Loucy (cell line): ENCODE results near the gene TEAD1.
"Not testable (repeated sequence)": the region's sequence is repeated elsewhere in the genome, so short reads cannot be mapped to it uniquely, and the experiment has no call there.

Experiments
- H2AFZ ChIP-seq: fragments of 200-600 bp; sonication (generic); 2 replicates; pipeline ENCODE4 v1.6.0; 2016; ENCODE audit warnings: antibody characterized with exemption, mild to moderate bottlenecking, low read length, moderate library complexity
- H3F3A ChIP-seq: fragments of 200-600 bp; 2 replicates; pipeline ENCODE4 v1.6.0; 2016; ENCODE audit warnings: antibody characterized with exemption, low read depth, mild to moderate bottlenecking
- H3K27me3 ChIP-seq: fragments of 200-600 bp; sonication (generic); 2 replicates; pipeline ENCODE4 v1.6.1; 2014; ENCODE audit warnings: low read length, mild to moderate bottlenecking; ENCODE audit not compliant: insufficient read depth, poor library complexity, severe bottlenecking
- H3K36me3 ChIP-seq: fragments of 200-600 bp; sonication (generic); 2 replicates; pipeline ENCODE4 v1.6.1; 2016; ENCODE audit warnings: low read length; ENCODE audit not compliant: insufficient read depth
- H3K4me1 ChIP-seq: fragments of 200-600 bp; sonication (generic); 2 replicates; pipeline ENCODE4 v1.5.1; 2014; ENCODE audit warnings: low read length, mild to moderate bottlenecking; ENCODE audit not compliant: insufficient read depth, poor library complexity, severe bottlenecking
- H3K4me2 ChIP-seq: fragments of 200-600 bp; sonication (generic); 2 replicates; pipeline ENCODE4 v1.6.0; 2014; ENCODE audit warnings: antibody characterized with exemption, low read length, low read depth, mild to moderate bottlenecking; ENCODE audit not compliant: poor library complexity, severe bottlenecking
- H3K4me3 ChIP-seq: fragments of 200-600 bp; sonication (generic); 2 replicates; pipeline ENCODE4 v1.5.1; 2014; ENCODE audit warnings: low read length, mild to moderate bottlenecking, mixed read lengths; ENCODE audit not compliant: poor library complexity, severe bottlenecking
- H3K79me2 ChIP-seq: fragments of 200-600 bp; sonication (generic); 2 replicates; pipeline ENCODE4 v1.6.1; 2014; ENCODE audit warnings: low read length; ENCODE audit not compliant: insufficient read depth
- H3K9ac ChIP-seq: fragments of 200-600 bp; sonication (generic); 2 replicates; pipeline ENCODE4 v1.6.0; 2014; ENCODE audit warnings: mild to moderate bottlenecking, low read depth, low read length, moderate library complexity; ENCODE audit not compliant: poor library complexity, severe bottlenecking
- H3K9me2 ChIP-seq: fragments of 200-600 bp; sonication (generic); replicated peaks from 2 replicates; pipeline ENCODE4 v1.6.1; 2016; ENCODE audit warnings: low read depth, low read length, mixed read lengths
- H3K9me3 ChIP-seq: fragments of 200-600 bp; sonication (generic); 2 replicates; pipeline ENCODE4 v1.6.1; 2014; ENCODE audit warnings: mild to moderate bottlenecking, antibody characterized with exemption, low read length, low read depth; ENCODE audit not compliant: insufficient read depth
- H4K20me1 ChIP-seq: fragments of 200-600 bp; sonication (generic); 2 replicates; pipeline ENCODE4 v1.6.0; 2014; ENCODE audit warnings: antibody characterized with exemption, low read length, mild to moderate bottlenecking; ENCODE audit not compliant: insufficient read depth, poor library complexity, severe bottlenecking
- EZH2phosphoT487 ChIP-seq: fragments of 200-600 bp; IDR thresholded peaks from 2 replicates; pipeline ENCODE4 v1.6.1; 2018; ENCODE audit warnings: antibody characterized with exemption, mild to moderate bottlenecking, moderate library complexity, borderline replicate concordance
- TF ChIP-seq, protein P1 (sequence below): fragments of 200-600 bp; sonication (generic); conservative IDR thresholded peaks from 2 replicates; pipeline ENCODE4 v1.5.1; 2014; ENCODE audit warnings: mild to moderate bottlenecking, antibody characterized with exemption, low read length

The TEAD1 gene

GRCh38 chr11:12756454-12756806, 82.2 kb downstream of the TEAD1 start:
- Histone ChIP-seq H3K27me3 (no peaks in the 10 kb centered on the region), H3K79me2 (no peaks in the 10 kb centered on the region), H2AFZ (no peak overlapping the region), H3K9me2 (no peaks in the 10 kb centered on the region), H3K4me3 (no peak overlapping the region), H3K4me2 (no peak overlapping the region), H3K36me3 (no peaks in the 10 kb centered on the region), H3F3A (no peaks in the 10 kb centered on the region), H3K9ac (no peak overlapping the region), H3K9me3 (no peaks in the 10 kb centered on the region), H4K20me1 (no peaks in the 10 kb centered on the region), H3K4me1 (no peaks in the 10 kb centered on the region)
- TF ChIP-seq, protein P1, sequence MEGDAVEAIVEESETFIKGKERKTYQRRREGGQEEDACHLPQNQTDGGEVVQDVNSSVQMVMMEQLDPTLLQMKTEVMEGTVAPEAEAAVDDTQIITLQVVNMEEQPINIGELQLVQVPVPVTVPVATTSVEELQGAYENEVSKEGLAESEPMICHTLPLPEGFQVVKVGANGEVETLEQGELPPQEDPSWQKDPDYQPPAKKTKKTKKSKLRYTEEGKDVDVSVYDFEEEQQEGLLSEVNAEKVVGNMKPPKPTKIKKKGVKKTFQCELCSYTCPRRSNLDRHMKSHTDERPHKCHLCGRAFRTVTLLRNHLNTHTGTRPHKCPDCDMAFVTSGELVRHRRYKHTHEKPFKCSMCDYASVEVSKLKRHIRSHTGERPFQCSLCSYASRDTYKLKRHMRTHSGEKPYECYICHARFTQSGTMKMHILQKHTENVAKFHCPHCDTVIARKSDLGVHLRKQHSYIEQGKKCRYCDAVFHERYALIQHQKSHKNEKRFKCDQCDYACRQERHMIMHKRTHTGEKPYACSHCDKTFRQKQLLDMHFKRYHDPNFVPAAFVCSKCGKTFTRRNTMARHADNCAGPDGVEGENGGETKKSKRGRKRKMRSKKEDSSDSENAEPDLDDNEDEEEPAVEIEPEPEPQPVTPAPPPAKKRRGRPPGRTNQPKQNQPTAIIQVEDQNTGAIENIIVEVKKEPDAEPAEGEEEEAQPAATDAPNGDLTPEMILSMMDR, result no peak
- TF ChIP-seq EZH2phosphoT487, result no peak

GRCh38 chr11:12756867-12757266, 82.6 kb downstream of the TEAD1 start:
- Histone ChIP-seq H3K4me1 (no peaks in the 10 kb centered on the region), H4K20me1 (no peaks in the 10 kb centered on the region), H3K27me3 (no peaks in the 10 kb centered on the region), H3K36me3 (no peaks in the 10 kb centered on the region), H3F3A (no peaks in the 10 kb centered on the region), H2AFZ (no peak overlapping the region), H3K9me2 (no peaks in the 10 kb centered on the region), H3K9ac (no peak overlapping the region), H3K79me2 (no peaks in the 10 kb centered on the region), H3K4me2 (no peak overlapping the region), H3K9me3 (no peaks in the 10 kb centered on the region), H3K4me3 (no peak overlapping the region)
- no peak for TF ChIP-seq EZH2phosphoT487
- TF ChIP-seq, protein P1, result no peak

GRCh38 chr11:12757416-12757815, 83.2 kb downstream of the TEAD1 start:
- Histone ChIP-seq H3K9me2 (no peaks in the 10 kb centered on the region), H3K27me3 (no peaks in the 10 kb centered on the region), H2AFZ (no peak overlapping the region), H3K4me3 (no peak overlapping the region), H3K79me2 (no peaks in the 10 kb centered on the region), H3K4me2 (no peak overlapping the region), H3K9me3 (no peaks in the 10 kb centered on the region), H4K20me1 (no peaks in the 10 kb centered on the region), H3K4me1 (no peaks in the 10 kb centered on the region), H3K9ac (no peak overlapping the region), H3F3A (no peaks in the 10 kb centered on the region), H3K36me3 (no peaks in the 10 kb centered on the region)
- TF ChIP-seq EZH2phosphoT487, result no peak
- TF ChIP-seq, protein P1, result no peak

- H3K4me3 ChIP-seq, H3K36me3 ChIP-seq, H3F3A ChIP-seq, H3K9me3 ChIP-seq, H3K9me2 ChIP-seq, H4K20me1 ChIP-seq, H2AFZ ChIP-seq, H3K4me1 ChIP-seq, H3K27me3 ChIP-seq, H3K4me2 ChIP-seq, H3K9ac ChIP-seq, H3K79me2 ChIP-seq: not testable (repeated sequence)
These were observed 83.9 kb downstream of the TEAD1 start for GRCh38 chr11:12758117-12758516.
